Testis (tissue), 3 donors: Measurements from ENCODE around the gene NFKBIB. TPM values are rescaled to one million over a fixed set of nuclear protein-coding genes. Genes with fewer than 3 reads are reported as not detected.

Experiments used
- DNase-seq: peaks from one replicate; pipeline ENCODE4 v3.0.0-alpha.2; 2019
- H3K27ac ChIP-seq, 2 donors: fragments of 200-600 bp; sonication (generic); one replicate each; pipeline ENCODE4 v1.5.1; 2019
- H3K27me3 ChIP-seq: fragments of 200-600 bp; sonication (generic); one replicate; pipeline ENCODE4 v1.5.1; 2019
- H3K36me3 ChIP-seq: fragments of 200-600 bp; sonication (generic); one replicate; pipeline ENCODE4 v1.5.1; 2017; ENCODE audit warnings: low read depth; ENCODE audit errors: missing control alignments
- H3K4me1 ChIP-seq: fragments of 200-600 bp; sonication (generic); one replicate; pipeline ENCODE4 v1.5.1; 2019
- H3K4me3 ChIP-seq, 2 donors: fragments of 200-600 bp; sonication (generic); one replicate each; pipeline ENCODE4 v1.5.1; 2017 to 2019
- H3K9me3 ChIP-seq: fragments of 200-600 bp; sonication (generic); one replicate; pipeline ENCODE4 v1.5.1; 2017
- CTCF ChIP-seq, 3 experiments: fragments of 450-650 bp in 2 of 3; fragments of 200-600 bp in 1 of 3; sonication (generic) in 1 of 3; IDR thresholded peaks; one replicate each; pipeline ENCODE4 v1.5.1; 2016 to 2019; ENCODE audit warnings: antibody characterized with exemption in 3 of 3, mild to moderate bottlenecking in 2 of 3, moderate library complexity in 1 of 3
- POLR2A ChIP-seq: fragments of 450-650 bp; IDR thresholded peaks from one replicate; pipeline ENCODE4 v1.6.1; 2017; ENCODE audit warnings: antibody characterized with exemption, mild to moderate bottlenecking, moderate library complexity
- WGBS, 2 donors: methylation state at CpG; one replicate each; pipeline ENCODE4 v1.1.5; 2018; 5-methylcytosine and 5-hydroxymethylcytosine counted together
- intact Hi-C: fragments of 100-400 bp; cut with DNase I; formaldehyde crosslinking; loops from one replicate; pipeline ENCODE4 v1.15.1; 2023; ENCODE audit warnings: low total_unique reads
- polyA plus RNA-seq: library from polyadenylated mRNA; stranded (reverse); fragments of 350-450 nt; fragmentation: Illumina TruSeq; extraction: RNeasy Lipid Tissue Mini Kit (QIAGEN cat#74804); gene quantifications from one replicate; pipeline ENCODE4 v1.2.3, GENCODE V29; 2014; ENCODE audit warnings: low read depth, low replicate concordance; ENCODE audit not compliant: insufficient read depth
- total RNA-seq, 2 donors: library from RNA; depleted of rRNA; stranded (reverse); fragments of >200 nt; gene quantifications; one replicate each; pipeline ENCODE4 v1.2.3, GENCODE V29; 2016

Gene NFKBIB
- total and polyA plus RNA-seq, 3 donors from 2014 or later: 70.1 to 100 (median 88.0) TPM

- DNase-seq: no peak
- WGBS, 2 donors: 2 to 4% methylated on average over 21 to 25 of the region's 25 CpGs
- Histone ChIP-seq H3K27ac (peak overlapping the region; percentile 71 to 85), H3K36me3 (no peaks in the 10 kb centered on the region), H3K4me1 (peaks cover 22% of the 10 kb centered on the region), H3K27me3 (no peaks in the 10 kb centered on the region), H3K9me3 (no peaks in the 10 kb centered on the region), H3K4me3 (peak overlapping the region; percentile 74 to 84)
- TF ChIP-seq CTCF (IDR thresholded peaks at IDR 0.05) (no peak), POLR2A (no peak)
- intact Hi-C loops: no loop called here
Measured at GRCh38 chr19:38898788-38899446, 852 bp upstream of the NFKBIB start.

GRCh38 chr19:38900202-38900629, 447 bp downstream of the NFKBIB start:
- 2 to 3% methylated on average over 8 of the region's 8 CpGs for WGBS, 2 donors
- Histone ChIP-seq H3K36me3 (no peaks in the 10 kb centered on the region), H3K9me3 (no peaks in the 10 kb centered on the region), H3K27me3 (no peaks in the 10 kb centered on the region), H3K4me1 (peaks cover 17% of the 10 kb centered on the region), H3K27ac (peak overlapping the region; percentile 73 to 88), H3K4me3 (peak overlapping the region; percentile 74 to 84)
- DNase-seq: no peak
- no peak for TF ChIP-seq CTCF (IDR thresholded peaks at IDR 0.05)
- intact Hi-C loops: no loop called here

- peak overlapping the region; percentile 73 to 88 for H3K27ac ChIP-seq
- no peak for DNase-seq
Measured at GRCh38 chr19:38900743-38901190, 998 bp downstream of the NFKBIB start.

GRCh38 chr19:38901683-38902082, 1.9 kb downstream of the NFKBIB start:
- H3K27ac ChIP-seq: no peak overlapping the region
- H3K27me3 ChIP-seq: no peaks in the 10 kb centered on the region
- no peaks in the 10 kb centered on the region for H3K36me3 ChIP-seq
- intact Hi-C loops: no loop called here
- H3K9me3 ChIP-seq: no peaks in the 10 kb centered on the region
- no peak for DNase-seq
- peaks cover 17% of the 10 kb centered on the region for H3K4me1 ChIP-seq
- 100% methylated on average over 1 of the region's 1 CpG for WGBS, 2 donors
- no peak overlapping the region for H3K4me3 ChIP-seq
- no peak for TF ChIP-seq CTCF (IDR thresholded peaks at IDR 0.05)

More at GRCh38 chr19:38900743-38901190, 998 bp downstream of the NFKBIB start:
- peaks cover 17% of the 10 kb centered on the region for H3K4me1 ChIP-seq
- no peaks in the 10 kb centered on the region for H3K9me3 ChIP-seq
- intact Hi-C loops: no loop called here
- 31 to 36% methylated on average over 3 of the region's 3 CpGs for WGBS, 2 donors
- no peak for TF ChIP-seq CTCF (IDR thresholded peaks at IDR 0.05)
- no peaks in the 10 kb centered on the region for H3K36me3 ChIP-seq
- H3K27me3 ChIP-seq: no peaks in the 10 kb centered on the region
- H3K4me3 ChIP-seq: peak overlapping the region in 1 of 2 donors; percentile 84
